K562 (cell line): Measurements from ENCODE around the gene BMAL1.

Source experiments
- BRF2 ChIP-seq: IDR thresholded peaks from 3 replicates; pipeline ENCODE4 v1.6.1; 2011; ENCODE audit warnings: borderline replicate concordance, mild to moderate bottlenecking; ENCODE audit not compliant: insufficient read length, insufficient read depth
- EGR1 ChIP-seq: fragments of 450-650 bp; conservative IDR thresholded peaks from 2 replicates; pipeline ENCODE4 v1.6.1; 2017; ENCODE audit warnings: mild to moderate bottlenecking
- FOXA1 ChIP-seq: fragments of 450-650 bp; IDR thresholded peaks from 2 replicates; pipeline ENCODE4 v1.6.1; 2016; ENCODE audit warnings: mild to moderate bottlenecking, borderline replicate concordance
- HNRNPLL ChIP-seq: fragments of 200-400 bp; formaldehyde crosslinking; IDR thresholded peaks from 2 replicates; pipeline ENCODE4 v1.6.1; 2017; ENCODE audit warnings: low read length, low read depth, mild to moderate bottlenecking; ENCODE audit not compliant: poor library complexity, severe bottlenecking
- MLX ChIP-seq, 2 experiments: fragments of 450-650 bp in 1 of 2; sonication (generic) in 1 of 2; formaldehyde crosslinking; conservative IDR thresholded peaks; 2 replicates each; pipeline versions ENCODE4 v1.4.0 to v1.8.1; 2020 to 2022; ENCODE audit warnings: mild to moderate bottlenecking in 1 of 2, missing genetic modification reagents in 1 of 2
- MXD1 ChIP-seq: fragments of 250-450 bp; sonication (Bioruptor Pico); IDR thresholded peaks from 2 replicates; pipeline ENCODE4 v1.8.0; 2021; ENCODE audit warnings: borderline replicate concordance, mild to moderate bottlenecking, moderate library complexity; ENCODE audit not compliant: poor library complexity, severe bottlenecking
- SPI1 ChIP-seq: IDR thresholded peaks from 2 replicates; pipeline ENCODE4 v1.6.1; 2011; ENCODE audit warnings: low read depth, low read length, control low read depth, borderline replicate concordance
- TARDBP ChIP-seq: fragments of 450-650 bp; IDR thresholded peaks from 2 replicates; pipeline ENCODE4 v1.6.1; 2016
- YY1 ChIP-seq, 3 experiments: IDR thresholded peaks; 2 replicates each; pipeline ENCODE4 v1.6.1; 2011; ENCODE audit warnings: low read length in 2 of 3, mild to moderate bottlenecking in 2 of 3, moderate library complexity in 2 of 3, borderline replicate concordance in 1 of 3, control low read depth in 1 of 3, low read depth in 1 of 3; ENCODE audit not compliant: insufficient read depth in 3 of 3, insufficient replicate concordance in 2 of 3, control insufficient read depth in 1 of 3, insufficient read length in 1 of 3; ENCODE audit errors: extremely low read depth in 1 of 3
- ZNF217 ChIP-seq: sonication (generic); formaldehyde crosslinking; IDR thresholded peaks from 2 replicates; pipeline ENCODE4 v1.8.0; 2022; ENCODE audit warnings: mild to moderate bottlenecking, missing genetic modification reagents
- ZNF318 ChIP-seq, 2 experiments: fragments of 450-650 bp; IDR thresholded peaks; 2 replicates each; pipeline ENCODE4 v1.6.1; 2016; ENCODE audit warnings: mild to moderate bottlenecking in 2 of 2, borderline replicate concordance in 1 of 2, low read depth in 1 of 2, moderate library complexity in 1 of 2

GRCh38 chr11:13344818-13345217, 67.2 kb downstream of the BMAL1 start:
- TF ChIP-seq SPI1 (no peak), ZNF217 (CRISPR knock-in tag) (no peak), YY1 (IDR thresholded peaks at IDR 0.05; ENCODE audit: borderline replicate concordance in 1 of 3, control insufficient read depth in 1 of 3, extremely low read depth in 1 of 3, insufficient read depth in 3 of 3, insufficient read length in 1 of 3, insufficient replicate concordance in 2 of 3, low read depth in 1 of 3, low read length in 2 of 3) (no peak), FOXA1 (no peak), EGR1 (no peak), TARDBP (no peak), ZNF318 (IDR thresholded peaks at IDR 0.05; ENCODE audit: borderline replicate concordance in 1 of 2, low read depth in 1 of 2) (no peak), MXD1 (no peak), MLX (CRISPR knock-in tag; conservative IDR thresholded peaks at IDR 0.05) (no peak), BRF2 (no peak), HNRNPLL (no peak)
